ENCODE results near the gene BCL6. TPM values are rescaled to one million over a fixed set of nuclear protein-coding genes. Genes with fewer than 3 reads are reported as not detected.

Gene BCL6
- total RNA-seq, 1 experiment from 2014 or later, result 35.1 TPM

DNA sequence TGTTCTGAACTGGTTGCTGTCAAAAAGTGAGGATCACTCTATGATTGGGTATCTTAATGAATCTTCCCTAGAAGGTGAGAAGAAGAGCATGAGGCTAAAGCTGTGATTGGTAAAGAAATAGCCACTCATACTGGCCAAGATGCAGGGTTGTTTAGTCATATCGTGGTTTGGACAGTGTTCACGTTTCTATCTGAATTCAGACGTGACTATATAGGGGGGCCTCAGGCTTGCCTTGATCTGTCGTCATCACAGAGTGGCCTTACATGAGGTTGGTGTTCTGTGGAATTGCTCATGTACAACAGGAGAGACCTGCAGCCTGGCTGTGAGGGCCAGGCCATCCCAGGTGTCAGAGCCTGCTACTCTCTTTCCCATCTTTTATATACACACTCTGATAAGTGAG, 55.3 kb downstream of the BCL6 start:
- DNase-seq, result no peak
- H3K4me1 Mint-ChIP-seq (ENCODE audit: low read depth, unreplicated experiment), result no peaks in the 10 kb centered on the region
- TF ChIP-seq, protein P1, sequence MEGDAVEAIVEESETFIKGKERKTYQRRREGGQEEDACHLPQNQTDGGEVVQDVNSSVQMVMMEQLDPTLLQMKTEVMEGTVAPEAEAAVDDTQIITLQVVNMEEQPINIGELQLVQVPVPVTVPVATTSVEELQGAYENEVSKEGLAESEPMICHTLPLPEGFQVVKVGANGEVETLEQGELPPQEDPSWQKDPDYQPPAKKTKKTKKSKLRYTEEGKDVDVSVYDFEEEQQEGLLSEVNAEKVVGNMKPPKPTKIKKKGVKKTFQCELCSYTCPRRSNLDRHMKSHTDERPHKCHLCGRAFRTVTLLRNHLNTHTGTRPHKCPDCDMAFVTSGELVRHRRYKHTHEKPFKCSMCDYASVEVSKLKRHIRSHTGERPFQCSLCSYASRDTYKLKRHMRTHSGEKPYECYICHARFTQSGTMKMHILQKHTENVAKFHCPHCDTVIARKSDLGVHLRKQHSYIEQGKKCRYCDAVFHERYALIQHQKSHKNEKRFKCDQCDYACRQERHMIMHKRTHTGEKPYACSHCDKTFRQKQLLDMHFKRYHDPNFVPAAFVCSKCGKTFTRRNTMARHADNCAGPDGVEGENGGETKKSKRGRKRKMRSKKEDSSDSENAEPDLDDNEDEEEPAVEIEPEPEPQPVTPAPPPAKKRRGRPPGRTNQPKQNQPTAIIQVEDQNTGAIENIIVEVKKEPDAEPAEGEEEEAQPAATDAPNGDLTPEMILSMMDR (IDR thresholded peaks at IDR 0.05; ENCODE audit: unreplicated experiment), result no peak
- CTCF ChIA-PET, result no interaction called here
- H3K27me3 Mint-ChIP-seq (ENCODE audit: unreplicated experiment), result peaks cover 46% of the 10 kb centered on the region
- H3K27ac Mint-ChIP-seq (ENCODE audit: unreplicated experiment), result no peak overlapping the region
- H3K36me3 Mint-ChIP-seq (ENCODE audit: insufficient read depth, unreplicated experiment), result no peaks in the 10 kb centered on the region
- H3K9me3 Mint-ChIP-seq (ENCODE audit: low read depth, unreplicated experiment), result peaks cover 12% of the 10 kb centered on the region
- intact Hi-C loops (cut with micrococcal nuclease; ENCODE audit: unreplicated experiment), result no loop called here
- BruUV-seq (replicated peaks), result no TSS peak
- no peak overlapping the region for H3K4me3 Mint-ChIP-seq (ENCODE audit: low read depth, unreplicated experiment)

- CTCF ChIA-PET, result interaction anchor here (0.6 kb wide), 1 partner anchor 487 kb away, joined by 5 read pairs; no protein-coding TSS in a partner anchor
- Mint-ChIP-seq H3K36me3 (ENCODE audit: insufficient read depth, unreplicated experiment) (no peaks in the 10 kb centered on the region), H3K27ac (ENCODE audit: unreplicated experiment) (no peak overlapping the region), H3K27me3 (ENCODE audit: unreplicated experiment) (peaks cover 46% of the 10 kb centered on the region), H3K4me3 (ENCODE audit: low read depth, unreplicated experiment) (no peak overlapping the region), H3K9me3 (ENCODE audit: low read depth, unreplicated experiment) (peaks cover 7% of the 10 kb centered on the region), H3K4me1 (ENCODE audit: low read depth, unreplicated experiment) (no peaks in the 10 kb centered on the region)
- intact Hi-C loops (cut with micrococcal nuclease; ENCODE audit: unreplicated experiment), result no loop called here
- no TSS peak for BruUV-seq (replicated peaks)
- DNase-seq, result no peak
- TF ChIP-seq, protein P1 (IDR thresholded peaks at IDR 0.05; ENCODE audit: unreplicated experiment), result no peak
Measured at GRCh38 chr3:187686621-187687273, 58.5 kb downstream of the BCL6 start.

DNA sequence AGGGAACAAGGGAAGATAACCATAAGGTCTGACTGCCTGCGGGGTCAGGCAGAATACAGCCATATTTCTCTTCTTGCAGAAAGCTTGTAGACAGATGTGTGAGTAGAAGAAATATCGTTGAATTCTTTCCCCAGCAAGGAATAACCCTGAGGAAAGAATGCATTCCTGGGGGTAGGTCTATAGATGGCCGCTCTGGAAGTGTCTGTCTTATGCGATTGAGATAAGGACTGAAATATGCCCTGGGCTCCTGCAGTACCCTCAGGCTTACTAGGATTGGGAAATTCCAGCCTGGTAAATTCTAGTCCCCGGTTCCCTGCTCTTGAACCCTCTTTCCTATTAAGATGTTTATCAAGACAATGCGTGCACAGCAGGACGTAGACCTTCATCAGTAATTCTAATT, 59.3 kb downstream of the BCL6 start:
- no TSS peak for BruUV-seq (replicated peaks)
- TF ChIP-seq, protein P1 (IDR thresholded peaks at IDR 0.05; ENCODE audit: unreplicated experiment), result no peak
- no peaks in the 10 kb centered on the region for H3K36me3 Mint-ChIP-seq (ENCODE audit: insufficient read depth, unreplicated experiment)
- H3K4me1 Mint-ChIP-seq (ENCODE audit: low read depth, unreplicated experiment), result no peaks in the 10 kb centered on the region
- H3K27me3 Mint-ChIP-seq (ENCODE audit: unreplicated experiment), result peaks cover 47% of the 10 kb centered on the region
- CTCF ChIA-PET, result interaction anchor here (0.7 kb wide), 1 partner anchor 8 kb away, joined by 3 read pairs; no protein-coding TSS in a partner anchor
- no peak overlapping the region for H3K4me3 Mint-ChIP-seq (ENCODE audit: low read depth, unreplicated experiment)
- H3K9me3 Mint-ChIP-seq (ENCODE audit: low read depth, unreplicated experiment), result peaks cover 7% of the 10 kb centered on the region
- no peak for DNase-seq
- no peak overlapping the region for H3K27ac Mint-ChIP-seq (ENCODE audit: unreplicated experiment)
- intact Hi-C loops (cut with micrococcal nuclease; ENCODE audit: unreplicated experiment), result no loop called here

DNA sequence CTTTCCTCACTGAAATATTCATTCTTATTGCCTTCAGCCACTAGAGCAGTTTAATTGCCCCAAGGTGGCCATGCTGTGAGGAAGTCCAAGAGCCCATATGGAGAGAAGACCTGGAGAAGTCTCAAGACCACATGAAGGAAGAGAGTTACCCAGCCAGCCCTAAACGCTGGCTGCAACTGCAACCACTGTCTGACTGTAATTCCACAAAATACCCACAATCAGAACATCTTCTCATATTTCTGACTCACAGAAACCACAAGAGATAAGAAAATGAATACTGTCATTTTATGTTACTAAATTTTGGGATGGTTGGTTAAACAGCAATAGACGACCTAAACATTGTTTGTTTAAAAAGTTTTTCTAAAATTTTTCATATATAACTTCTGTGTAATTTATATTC, 60.4 kb downstream of the BCL6 start:
- TF ChIP-seq, protein P1 (IDR thresholded peaks at IDR 0.05; ENCODE audit: unreplicated experiment), result no peak
- H3K27ac Mint-ChIP-seq (ENCODE audit: unreplicated experiment), result no peak overlapping the region
- H3K4me3 Mint-ChIP-seq (ENCODE audit: low read depth, unreplicated experiment), result no peak overlapping the region
- peaks cover 7% of the 10 kb centered on the region for H3K9me3 Mint-ChIP-seq (ENCODE audit: low read depth, unreplicated experiment)
- BruUV-seq (replicated peaks), result no TSS peak
- H3K4me1 Mint-ChIP-seq (ENCODE audit: low read depth, unreplicated experiment), result no peaks in the 10 kb centered on the region
- H3K27me3 Mint-ChIP-seq (ENCODE audit: unreplicated experiment), result peaks cover 55% of the 10 kb centered on the region
- intact Hi-C loops (cut with micrococcal nuclease; ENCODE audit: unreplicated experiment), result no loop called here
- no peaks in the 10 kb centered on the region for H3K36me3 Mint-ChIP-seq (ENCODE audit: insufficient read depth, unreplicated experiment)
- no peak for DNase-seq
- CTCF ChIA-PET, result interaction anchor here (9.2 kb wide), 1 partner anchor 365 kb away, joined by 395 read pairs; no protein-coding TSS in a partner anchor

All from Calu3 (cell line).